DND-41 (cell line): ENCODE results near the gene NPEPL1.

Experiments used
- ATAC-seq: fragments of 200-7000 bp; cut with Tn5 transposase; 3 replicates; pipeline ENCODE4 v1.9.1; 2021; ENCODE audit warnings: low read depth; ENCODE audit not compliant: insufficient read depth
- DNase-seq: peaks from one replicate; pipeline ENCODE4 v3.0.0-alpha.2; 2020
- H2AFZ ChIP-seq: 2 replicates; pipeline ENCODE4 v1.6.0; 2012; ENCODE audit warnings: low read depth, low read length
- H3K27ac ChIP-seq: 2 replicates; pipeline ENCODE4 v1.5.1; 2012; ENCODE audit warnings: low read length, inconsistent platforms
- H3K27me3 ChIP-seq: fragments of 200-600 bp; sonication (generic); 2 replicates; pipeline ENCODE4 v1.6.0; 2012; ENCODE audit warnings: low read length, mild to moderate bottlenecking, inconsistent platforms; ENCODE audit not compliant: insufficient read depth, poor library complexity
- H3K36me3 ChIP-seq: 2 replicates; pipeline ENCODE4 v1.5.1; 2012; ENCODE audit warnings: low read length, inconsistent platforms; ENCODE audit not compliant: insufficient read depth
- H3K4me1 ChIP-seq: 2 replicates; pipeline ENCODE4 v1.5.1; 2012; ENCODE audit warnings: mild to moderate bottlenecking, low read length; ENCODE audit not compliant: insufficient read depth
- H3K4me2 ChIP-seq: 2 replicates; pipeline ENCODE4 v1.6.0; 2012; ENCODE audit warnings: mild to moderate bottlenecking, moderate library complexity, low read length, inconsistent platforms; ENCODE audit not compliant: insufficient read depth
- H3K4me3 ChIP-seq, 2 experiments: fragments of 200-600 bp in 1 of 2; shearing (Covaris generic) in 1 of 2; 2 replicates each; pipeline ENCODE4 v1.5.1; 2012 to 2016; ENCODE audit warnings: inconsistent platforms in 2 of 2, low read length in 2 of 2, mild to moderate bottlenecking in 2 of 2, low read depth in 1 of 2, moderate library complexity in 1 of 2
- H3K79me2 ChIP-seq: 2 replicates; pipeline ENCODE4 v1.6.0; 2012; ENCODE audit warnings: low read length, inconsistent platforms; ENCODE audit not compliant: insufficient read depth
- H3K9ac ChIP-seq: 2 replicates; pipeline ENCODE4 v1.6.0; 2012; ENCODE audit warnings: low read depth, mild to moderate bottlenecking, inconsistent platforms, low read length, moderate library complexity
- H3K9me3 ChIP-seq: 2 replicates; pipeline ENCODE4 v1.5.1; 2012; ENCODE audit warnings: low read length, moderate library complexity, mild to moderate bottlenecking, inconsistent platforms; ENCODE audit not compliant: insufficient read depth, severe bottlenecking
- H4K20me1 ChIP-seq: 2 replicates; pipeline ENCODE4 v1.6.0; 2012; ENCODE audit warnings: low read length; ENCODE audit not compliant: insufficient read depth
- CTCF ChIP-seq: IDR thresholded peaks from 2 replicates; pipeline ENCODE4 v1.5.1; 2012; ENCODE audit warnings: borderline replicate concordance, low read length, moderate library complexity, mild to moderate bottlenecking; ENCODE audit not compliant: poor library complexity, severe bottlenecking; ENCODE audit errors: extremely low read depth
- EZH2 ChIP-seq: IDR thresholded peaks from 3 replicates; pipeline ENCODE4 v1.6.1; 2012; ENCODE audit warnings: borderline replicate concordance, low read depth, mild to moderate bottlenecking, moderate library complexity, low read length, inconsistent platforms; ENCODE audit not compliant: severe bottlenecking

The NPEPL1 gene

GRCh38 chr20:58664883-58665282 is 27.7 kb upstream of the NPEPL1 start:
- H3K4me1 ChIP-seq: peaks cover 7% of the 10 kb centered on the region
- H3K4me3 ChIP-seq: no peak overlapping the region
- H3K27me3 ChIP-seq: no peaks in the 10 kb centered on the region
- H2AFZ ChIP-seq: no peak overlapping the region
- ATAC-seq: no peak
- no peak for DNase-seq
- no peak overlapping the region for H3K27ac ChIP-seq
- H3K36me3 ChIP-seq: peaks cover 65% of the 10 kb centered on the region
- no peak overlapping the region for H3K4me2 ChIP-seq
- H4K20me1 ChIP-seq: peaks cover 46% of the 10 kb centered on the region
- H3K9ac ChIP-seq: no peak overlapping the region
- peaks cover 81% of the 10 kb centered on the region for H3K79me2 ChIP-seq
- TF ChIP-seq EZH2 (no peak), CTCF (no peak)
- H3K9me3 ChIP-seq: no peaks in the 10 kb centered on the region

- no peak for TF ChIP-seq EZH2
- TF ChIP-seq CTCF: no peak
- 0 out of 2 replicates have a peak, but pooled peaks cover 4% of the 10 kb centered on the region for H3K4me1 ChIP-seq
- peaks cover 75% of the 10 kb centered on the region for H3K79me2 ChIP-seq
- no peak overlapping the region for H3K27ac ChIP-seq
- peaks cover 66% of the 10 kb centered on the region for H3K36me3 ChIP-seq
- no peak overlapping the region for H3K4me3 ChIP-seq
- no peak overlapping the region for H3K9ac ChIP-seq
- H3K4me2 ChIP-seq: no peak overlapping the region
- no peaks in the 10 kb centered on the region for H3K9me3 ChIP-seq
- DNase-seq: no peak
- H4K20me1 ChIP-seq: peaks cover 40% of the 10 kb centered on the region
- H3K27me3 ChIP-seq: no peaks in the 10 kb centered on the region
- H2AFZ ChIP-seq: no peak overlapping the region
- no peak for ATAC-seq
Observed at GRCh38 chr20:58665606-58666005, 27.0 kb upstream of the NPEPL1 start.

- H3K27me3 ChIP-seq: no peaks in the 10 kb centered on the region
- no peak for DNase-seq
- TF ChIP-seq EZH2: no peak
- TF ChIP-seq CTCF: no peak
- H3K27ac ChIP-seq: no peak overlapping the region
- no peak overlapping the region for H2AFZ ChIP-seq
- no peak overlapping the region for H3K4me2 ChIP-seq
- 0 out of 2 replicates have a peak, but pooled peaks cover under 1% of the 10 kb centered on the region for H3K4me1 ChIP-seq
- H3K4me3 ChIP-seq: no peak overlapping the region
- H3K9ac ChIP-seq: no peak overlapping the region
- H3K36me3 ChIP-seq: peaks cover 64% of the 10 kb centered on the region
- peaks cover 64% of the 10 kb centered on the region for H3K79me2 ChIP-seq
- H4K20me1 ChIP-seq: peaks cover 30% of the 10 kb centered on the region
- H3K9me3 ChIP-seq: no peaks in the 10 kb centered on the region
- ATAC-seq: no peak
Observed at GRCh38 chr20:58666702-58667101, 25.9 kb upstream of the NPEPL1 start.

- H3K9me3 ChIP-seq: no peaks in the 10 kb centered on the region
- peaks cover 70% of the 10 kb centered on the region for H3K36me3 ChIP-seq
- DNase-seq: no peak
- H3K4me2 ChIP-seq: no peak overlapping the region
- H2AFZ ChIP-seq: no peak overlapping the region
- no peaks in the 10 kb centered on the region for H3K4me1 ChIP-seq
- no peaks in the 10 kb centered on the region for H3K27me3 ChIP-seq
- peaks cover 53% of the 10 kb centered on the region for H3K79me2 ChIP-seq
- peaks cover 26% of the 10 kb centered on the region for H4K20me1 ChIP-seq
- no peak for ATAC-seq
- TF ChIP-seq CTCF (no peak), EZH2 (no peak)
- no peak overlapping the region for H3K9ac ChIP-seq
- no peak overlapping the region for H3K4me3 ChIP-seq
- H3K27ac ChIP-seq: no peak overlapping the region
Observed at GRCh38 chr20:58667975-58668374, 24.6 kb upstream of the NPEPL1 start.
